Measurements from ENCODE around the gene VSTM4.

VSTM4 gene

GRCh38 chr10:49115015-49115795, at the start of gene VSTM4:
Gene VSTM4 (minus strand): TSS chr10:49115522. CDS start chr10:49115485, 37 bp downstream.
- DNase-seq, result no peak

- no peak for DNase-seq
These were observed 49.4 kb upstream of the VSTM4 start for GRCh38 chr10:49164559-49165188.

- DNase-seq, result no peak
These were observed 48.4 kb upstream of the VSTM4 start for GRCh38 chr10:49163741-49164140.

GRCh38 chr10:49162761-49163310, 47.5 kb upstream of the VSTM4 start:
- DNase-seq, result no peak

GRCh38 chr10:49162063-49162462, 46.7 kb upstream of the VSTM4 start:
- DNase-seq, result no peak

GRCh38 chr10:49161411-49161997, 46.2 kb upstream of the VSTM4 start:
- DNase-seq, result no peak

GRCh38 chr10:49160814-49161213, 45.5 kb upstream of the VSTM4 start:
- DNase-seq, result no peak

GRCh38 chr10:49160110-49160509, 44.8 kb upstream of the VSTM4 start:
- no peak for DNase-seq

GRCh38 chr10:49158915-49159314, 43.6 kb upstream of the VSTM4 start:
- DNase-seq, result no peak

GRCh38 chr10:49158404-49158803, 43.1 kb upstream of the VSTM4 start:
- no peak for DNase-seq

- DNase-seq, result no peak
These were observed 41.9 kb upstream of the VSTM4 start for GRCh38 chr10:49157229-49157628.

- DNase-seq, result no peak
These were observed 39.3 kb upstream of the VSTM4 start for GRCh38 chr10:49154641-49155040.

- no peak for DNase-seq
These were observed 38.6 kb upstream of the VSTM4 start for GRCh38 chr10:49153971-49154370.

- no peak for DNase-seq
These were observed 37.8 kb upstream of the VSTM4 start for GRCh38 chr10:49153115-49153514.

- no peak for DNase-seq
These were observed 37.3 kb upstream of the VSTM4 start for GRCh38 chr10:49152663-49153062.

GRCh38 chr10:49152037-49152436, 36.7 kb upstream of the VSTM4 start:
- no peak for DNase-seq

GRCh38 chr10:49151481-49151880, 36.2 kb upstream of the VSTM4 start:
- DNase-seq, result no peak

GRCh38 chr10:49151025-49151445, 35.7 kb upstream of the VSTM4 start:
- no peak for DNase-seq

- no peak for DNase-seq
These were observed 35.1 kb upstream of the VSTM4 start for GRCh38 chr10:49150426-49150825.

- no peak for DNase-seq
These were observed 34.6 kb upstream of the VSTM4 start for GRCh38 chr10:49149881-49150280.

GRCh38 chr10:49144058-49144720, 28.9 kb upstream of the VSTM4 start:
- DNase-seq, result no peak

- no peak for DNase-seq
These were observed 27.9 kb upstream of the VSTM4 start for GRCh38 chr10:49143249-49143648.
